Skeletal muscle satellite cell (primary cell): ENCODE results near the gene EFCAB10.
"Not testable (repeated sequence)": the region's sequence is repeated elsewhere in the genome, so short reads cannot be mapped to it uniquely, and the experiment has no call there.

Experiments
- H3K27me3 ChIP-seq: 2 replicates; pipeline ENCODE4 v1.7.0; 2013; ENCODE audit warnings: low read length; ENCODE audit not compliant: control insufficient read depth, insufficient read depth
- H3K36me3 ChIP-seq: 2 replicates; pipeline ENCODE4 v1.7.0; 2013; ENCODE audit warnings: mild to moderate bottlenecking, control low read depth, low read length; ENCODE audit not compliant: insufficient read depth
- H3K4me1 ChIP-seq: 2 replicates; pipeline ENCODE4 v1.7.0; 2013; ENCODE audit warnings: low read length; ENCODE audit not compliant: control insufficient read depth, insufficient read depth
- H3K4me2 ChIP-seq: 2 replicates; pipeline ENCODE4 v1.7.0; 2013; ENCODE audit warnings: mild to moderate bottlenecking, low read length
- H3K4me3 ChIP-seq: 2 replicates; pipeline ENCODE4 v1.7.0; 2013; ENCODE audit warnings: low read length
- H3K9ac ChIP-seq: 2 replicates; pipeline ENCODE4 v1.7.0; 2013; ENCODE audit warnings: mild to moderate bottlenecking, low read depth, low read length, moderate library complexity
- H3K9me3 ChIP-seq: replicated peaks from 2 replicates; pipeline ENCODE4 v1.7.0; 2013; ENCODE audit warnings: mild to moderate bottlenecking, control low read depth, low read length

Gene EFCAB10

GRCh38 chr7:105567821-105568220, 13.5 kb downstream of the EFCAB10 start:
- no peak overlapping the region for H3K4me2 ChIP-seq
- no peaks in the 10 kb centered on the region for H3K27me3 ChIP-seq
- no peak overlapping the region for H3K9ac ChIP-seq
- H3K4me1 ChIP-seq = no peaks in the 10 kb centered on the region
- no peaks in the 10 kb centered on the region for H3K9me3 ChIP-seq
- peaks cover 36% of the 10 kb centered on the region for H3K36me3 ChIP-seq
- H3K4me3 ChIP-seq = no peak overlapping the region

GRCh38 chr7:105567024-105567423, 14.3 kb downstream of the EFCAB10 start:
- Histone ChIP-seq H3K9ac (no peak overlapping the region), H3K36me3 (peaks cover 36% of the 10 kb centered on the region), H3K27me3 (no peaks in the 10 kb centered on the region), H3K4me2 (no peak overlapping the region), H3K4me1 (no peaks in the 10 kb centered on the region), H3K9me3 (no peaks in the 10 kb centered on the region), H3K4me3 (no peak overlapping the region)

GRCh38 chr7:105565190-105565589, 16.1 kb downstream of the EFCAB10 start:
- Histone ChIP-seq H3K4me3 (no peak overlapping the region), H3K4me1 (no peaks in the 10 kb centered on the region), H3K36me3 (peaks cover 38% of the 10 kb centered on the region), H3K9ac (no peak overlapping the region), H3K4me2 (no peak overlapping the region), H3K9me3 (no peaks in the 10 kb centered on the region), H3K27me3 (no peaks in the 10 kb centered on the region)

- Histone ChIP-seq H3K9me3 (no peaks in the 10 kb centered on the region), H3K36me3 (peaks cover 36% of the 10 kb centered on the region), H3K4me1 (no peaks in the 10 kb centered on the region), H3K9ac (no peak overlapping the region), H3K27me3 (no peaks in the 10 kb centered on the region), H3K4me2 (no peak overlapping the region), H3K4me3 (no peak overlapping the region)
These were observed 21.4 kb downstream of the EFCAB10 start for GRCh38 chr7:105559926-105560325.

- no peak overlapping the region for H3K4me3 ChIP-seq
- no peaks in the 10 kb centered on the region for H3K27me3 ChIP-seq
- H3K9ac ChIP-seq = no peak overlapping the region
- H3K36me3 ChIP-seq = peaks cover 33% of the 10 kb centered on the region
- peaks cover 3% of the 10 kb centered on the region for H3K4me1 ChIP-seq
- H3K4me2 ChIP-seq = no peak overlapping the region
- no peaks in the 10 kb centered on the region for H3K9me3 ChIP-seq
These were observed 43.0 kb downstream of the EFCAB10 start for GRCh38 chr7:105538339-105538738.

- Histone ChIP-seq H3K4me2 (peak overlapping the region; percentile 89), H3K27me3 (no peaks in the 10 kb centered on the region), H3K36me3 (peaks cover 9% of the 10 kb centered on the region), H3K4me3 (peak overlapping the region; percentile 88), H3K9me3 (no peaks in the 10 kb centered on the region), H3K9ac (peak overlapping the region; percentile 98), H3K4me1 (peaks cover 15% of the 10 kb centered on the region)
These were observed 48.4 kb downstream of the EFCAB10 start for GRCh38 chr7:105532709-105533460.

- H3K9me3 ChIP-seq = no peaks in the 10 kb centered on the region
- peaks cover 15% of the 10 kb centered on the region for H3K4me1 ChIP-seq
- H3K36me3 ChIP-seq = peaks cover 8% of the 10 kb centered on the region
- peak within 1 kb of the TSS; percentile 88 for H3K4me3 ChIP-seq
- peak within 1 kb of the TSS; percentile 89 for H3K4me2 ChIP-seq
- peak within 1 kb of the TSS; percentile 98 for H3K9ac ChIP-seq
- H3K27me3 ChIP-seq = no peaks in the 10 kb centered on the region
These were observed 49.3 kb downstream of the EFCAB10 start, which contains the start of gene RINT1 for GRCh38 chr7:105531792-105532671. Gene RINT1, plus strand, starts transcription at chr7:105532201. Its CDS starts 115 bp downstream, at chr7:105532316.

GRCh38 chr7:105530546-105530945, 50.7 kb downstream of the EFCAB10 start:
- no peak overlapping the region for H3K4me2 ChIP-seq
- H3K4me3 ChIP-seq = no peak overlapping the region
- H3K36me3 ChIP-seq = peaks cover 4% of the 10 kb centered on the region
- no peaks in the 10 kb centered on the region for H3K9me3 ChIP-seq
- peaks cover 15% of the 10 kb centered on the region for H3K4me1 ChIP-seq
- no peak overlapping the region for H3K9ac ChIP-seq
- H3K27me3 ChIP-seq = no peaks in the 10 kb centered on the region

GRCh38 chr7:105530126-105530525, 51.2 kb downstream of the EFCAB10 start:
- H3K9ac ChIP-seq = no peak overlapping the region
- H3K4me2 ChIP-seq = no peak overlapping the region
- H3K4me3 ChIP-seq = no peak overlapping the region

GRCh38 chr7:105527737-105528136, 53.6 kb downstream of the EFCAB10 start:
- not testable (repeated sequence) for H3K9ac ChIP-seq, H3K36me3 ChIP-seq, H3K9me3 ChIP-seq, H3K4me1 ChIP-seq, H3K4me3 ChIP-seq, H3K4me2 ChIP-seq, H3K27me3 ChIP-seq

More at GRCh38 chr7:105530126-105530525, 51.2 kb downstream of the EFCAB10 start:
- Histone ChIP-seq H3K9me3 (no peaks in the 10 kb centered on the region), H3K27me3 (no peaks in the 10 kb centered on the region), H3K36me3 (peaks cover 4% of the 10 kb centered on the region), H3K4me1 (peaks cover 15% of the 10 kb centered on the region)

- no peak overlapping the region for H3K9ac ChIP-seq
- no peaks in the 10 kb centered on the region for H3K36me3 ChIP-seq
- peaks cover 9% of the 10 kb centered on the region for H3K4me1 ChIP-seq
- H3K27me3 ChIP-seq = no peaks in the 10 kb centered on the region
- no peaks in the 10 kb centered on the region for H3K9me3 ChIP-seq
- no peak overlapping the region for H3K4me2 ChIP-seq
- H3K4me3 ChIP-seq = no peak overlapping the region
These were observed 56.5 kb downstream of the EFCAB10 start for GRCh38 chr7:105524840-105525239.
